ENCODE measurements around the gene ABTB2.
A peak's percentile ranks its signal among the peaks of the same experiment; 100 is the strongest.
"Not testable (repeated sequence)": the region's sequence is repeated elsewhere in the genome, so short reads cannot be mapped to it uniquely, and the experiment has no call there.

Gene ABTB2

DNA sequence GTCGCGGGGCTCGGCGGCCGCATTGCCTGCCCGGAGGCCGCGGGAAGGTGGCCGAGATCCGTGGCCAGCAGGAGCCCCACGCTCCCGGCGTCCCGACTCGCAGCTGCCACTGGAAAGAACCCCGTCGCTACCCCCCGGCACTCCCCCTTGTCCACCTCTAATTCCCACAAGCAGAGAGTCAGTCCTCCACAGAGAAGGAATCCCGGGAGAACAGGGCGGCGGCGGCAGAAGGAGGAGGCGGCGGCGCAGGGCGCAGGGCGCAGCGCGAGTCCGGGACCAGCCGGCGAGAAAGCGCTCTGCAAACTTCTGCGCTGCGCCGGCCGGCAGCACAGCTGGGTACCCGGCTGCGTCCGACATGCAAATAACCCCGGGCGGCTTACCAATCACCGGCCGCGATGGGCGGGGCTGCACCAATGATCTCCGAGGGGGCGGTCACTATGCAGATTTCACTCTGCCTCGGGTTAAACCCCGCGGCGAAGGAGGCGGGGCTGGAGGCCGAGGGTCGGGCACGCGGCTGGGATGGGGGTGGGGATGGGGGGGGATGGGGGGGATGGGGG is at the start of gene ABTB2:
ABTB2 (minus strand) TSS at position 310 of the 557 bp plus-strand sequence.
- Mint-ChIP-seq H3K27me3 (peaks cover 61% of the 10 kb centered on the region), H3K4me1 (peaks cover 48% of the 10 kb centered on the region), H3K36me3 (peaks cover 15% of the 10 kb centered on the region), H3K9me3 (no peaks in the 10 kb centered on the region), H3K27ac (peak within 1 kb of the TSS; percentile 4), H3K4me3 (peak within 1 kb of the TSS; percentile 77)
- peak; percentile 96 for ATAC-seq

DNA sequence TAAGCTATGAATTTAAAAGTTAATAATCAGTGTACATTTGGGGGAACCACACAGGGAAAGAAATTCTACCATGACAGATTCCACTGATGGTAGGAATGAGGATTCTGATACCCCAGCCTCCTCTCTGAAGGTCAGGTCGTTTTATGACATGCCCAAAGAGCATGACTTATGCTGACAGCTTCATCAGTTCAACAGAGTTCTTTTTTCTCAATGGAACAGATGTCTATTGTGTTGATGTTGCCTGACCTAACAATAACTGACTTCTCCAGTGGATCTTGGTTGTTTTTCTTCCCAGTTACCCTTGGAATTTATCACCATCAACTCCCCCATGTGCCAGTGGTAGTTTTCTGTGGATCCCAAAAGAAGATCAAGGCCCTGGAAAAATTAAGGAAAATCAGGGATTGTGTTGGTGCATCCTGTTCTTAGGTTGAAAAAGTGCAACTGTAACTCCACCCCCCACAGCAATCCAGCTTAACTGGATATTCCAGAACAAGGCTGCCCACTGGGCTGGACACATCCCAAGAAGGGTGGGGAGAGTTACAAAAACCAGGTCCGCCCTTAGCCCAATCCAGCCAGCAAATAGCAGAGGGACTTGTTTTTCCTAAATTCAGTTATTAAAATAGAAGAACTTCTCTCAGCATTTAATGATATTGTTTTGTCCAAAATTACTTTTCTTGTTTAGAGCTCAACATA is 49.5 kb upstream of the ABTB2 start:
- ATAC-seq: no peak
- Mint-ChIP-seq H3K4me3 (no peak overlapping the region), H3K9me3 (peaks cover 5% of the 10 kb centered on the region), H3K36me3 (no peaks in the 10 kb centered on the region), H3K27me3 (peaks cover 35% of the 10 kb centered on the region), H3K4me1 (peaks cover 11% of the 10 kb centered on the region), H3K27ac (no peak overlapping the region)

DNA sequence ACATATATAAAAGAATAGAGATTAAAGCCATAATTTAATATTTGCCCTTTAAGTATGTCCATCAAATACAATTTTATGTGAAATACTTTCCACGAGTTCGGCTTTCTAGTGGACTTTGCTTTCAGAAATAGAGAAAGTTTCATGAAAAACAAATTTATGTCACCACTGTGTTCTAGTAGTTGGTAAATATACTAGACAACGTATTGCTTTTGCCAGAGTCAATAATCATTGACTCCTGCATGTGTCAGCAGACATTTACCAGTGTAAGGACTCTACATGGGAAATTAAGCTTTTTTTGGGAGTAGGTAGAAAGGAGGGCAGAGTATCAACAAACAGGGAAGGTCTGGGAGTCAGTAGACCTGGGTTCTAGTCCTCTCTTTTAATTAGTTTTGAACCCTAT is 48.6 kb upstream of the ABTB2 start:
- ATAC-seq: no peak
- peaks cover 5% of the 10 kb centered on the region for H3K9me3 Mint-ChIP-seq
- peaks cover 35% of the 10 kb centered on the region for H3K27me3 Mint-ChIP-seq
- H3K4me1 Mint-ChIP-seq: peaks cover 11% of the 10 kb centered on the region
- no peak overlapping the region for H3K27ac Mint-ChIP-seq
- no peak overlapping the region for H3K4me3 Mint-ChIP-seq
- H3K36me3 Mint-ChIP-seq: no peaks in the 10 kb centered on the region

DNA sequence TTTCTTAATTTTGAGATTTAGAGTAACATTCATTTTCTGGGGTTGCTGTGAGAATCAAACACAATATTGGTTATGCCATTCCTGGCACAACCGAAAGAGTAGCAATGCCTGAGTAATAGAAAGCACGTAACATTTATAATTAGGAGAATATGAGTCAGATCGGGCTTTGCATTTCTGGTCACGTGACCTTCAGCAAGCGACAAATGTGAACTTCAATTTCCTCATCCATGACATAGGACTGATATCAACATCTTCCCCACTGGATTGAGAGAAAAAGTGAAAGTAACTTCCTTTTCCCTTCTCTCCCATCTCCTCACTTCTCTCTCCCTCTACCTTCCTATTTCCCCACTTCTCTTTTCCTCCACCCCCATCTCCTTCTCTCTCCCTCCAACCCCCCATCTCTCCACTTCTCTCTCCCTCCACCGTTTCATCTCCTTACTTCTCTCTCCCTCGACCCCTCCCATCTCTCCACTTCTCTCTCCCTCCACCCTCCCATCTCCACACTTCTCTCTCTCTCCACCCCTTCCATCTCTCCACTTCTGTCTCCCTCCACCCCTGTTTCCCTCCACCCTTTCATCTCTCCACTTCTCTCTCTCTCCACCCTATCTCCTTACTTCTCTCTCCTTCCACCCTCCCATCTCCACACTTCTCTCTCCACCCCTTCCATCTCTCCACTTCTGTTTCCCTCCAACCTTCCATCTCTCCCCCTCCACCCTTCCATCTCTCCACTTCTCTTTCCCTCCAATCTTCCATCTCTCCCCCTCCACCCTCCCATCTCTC is 47.5 kb upstream of the ABTB2 start:
- H3K4me1 Mint-ChIP-seq: peaks cover 11% of the 10 kb centered on the region

DNA sequence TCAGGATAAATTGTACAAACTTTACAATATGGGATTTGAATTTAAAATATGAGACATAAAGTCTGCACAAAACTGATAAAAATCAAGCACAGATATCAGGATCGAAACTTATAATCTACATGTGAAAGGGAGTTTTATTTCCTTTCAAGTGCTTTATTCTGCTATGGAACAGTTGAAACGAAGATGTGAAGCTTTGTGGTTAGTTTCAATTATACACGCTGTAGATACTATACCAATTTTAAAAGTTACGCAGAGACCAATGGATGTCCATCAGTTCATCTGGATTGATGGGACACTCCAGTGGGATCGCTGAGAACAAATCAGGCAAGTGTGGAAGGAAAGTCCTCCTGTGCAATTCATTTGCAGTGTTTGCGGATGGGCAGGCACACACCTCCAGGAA is 46.5 kb upstream of the ABTB2 start:
- no peak overlapping the region for H3K4me3 Mint-ChIP-seq
- H3K36me3 Mint-ChIP-seq: no peaks in the 10 kb centered on the region
- peaks cover 30% of the 10 kb centered on the region for H3K27me3 Mint-ChIP-seq
- H3K9me3 Mint-ChIP-seq: peaks cover 5% of the 10 kb centered on the region
- no peak for ATAC-seq
- peaks cover 11% of the 10 kb centered on the region for H3K4me1 Mint-ChIP-seq
- H3K27ac Mint-ChIP-seq: no peak overlapping the region

More for the DNA sequence above, 47.5 kb upstream of the ABTB2 start:
- no peaks in the 10 kb centered on the region for H3K36me3 Mint-ChIP-seq
- ATAC-seq: peak; percentile 55
- H3K27me3 Mint-ChIP-seq: peaks cover 35% of the 10 kb centered on the region
- no peak overlapping the region for H3K27ac Mint-ChIP-seq
- H3K4me3 Mint-ChIP-seq: peak overlapping the region; percentile 39
- H3K9me3 Mint-ChIP-seq: peaks cover 5% of the 10 kb centered on the region

DNA sequence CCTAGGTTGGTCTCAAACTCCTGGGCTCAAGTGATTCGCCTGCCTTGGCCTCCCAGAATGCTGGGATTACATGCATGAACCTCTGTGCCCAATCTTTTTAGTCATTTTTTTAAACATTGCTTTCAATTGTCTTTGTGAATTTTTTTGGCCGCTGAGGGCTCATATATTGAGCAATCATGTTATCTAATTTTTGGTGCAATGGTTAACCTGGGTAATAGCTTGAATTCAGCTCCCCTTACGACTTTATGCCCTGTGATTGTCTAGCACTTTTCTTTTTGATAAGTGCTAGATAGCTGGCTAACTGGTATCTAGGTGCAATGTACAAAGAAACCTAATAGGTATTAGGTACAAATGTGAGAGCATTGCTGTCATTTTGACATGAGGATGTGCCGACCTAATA is 45.6 kb upstream of the ABTB2 start:
- Mint-ChIP-seq H3K4me1 (peaks cover 11% of the 10 kb centered on the region), H3K27me3 (peaks cover 21% of the 10 kb centered on the region), H3K36me3 (no peaks in the 10 kb centered on the region), H3K27ac (no peak overlapping the region), H3K9me3 (peaks cover 5% of the 10 kb centered on the region), H3K4me3 (no peak overlapping the region)
- no peak for ATAC-seq

DNA sequence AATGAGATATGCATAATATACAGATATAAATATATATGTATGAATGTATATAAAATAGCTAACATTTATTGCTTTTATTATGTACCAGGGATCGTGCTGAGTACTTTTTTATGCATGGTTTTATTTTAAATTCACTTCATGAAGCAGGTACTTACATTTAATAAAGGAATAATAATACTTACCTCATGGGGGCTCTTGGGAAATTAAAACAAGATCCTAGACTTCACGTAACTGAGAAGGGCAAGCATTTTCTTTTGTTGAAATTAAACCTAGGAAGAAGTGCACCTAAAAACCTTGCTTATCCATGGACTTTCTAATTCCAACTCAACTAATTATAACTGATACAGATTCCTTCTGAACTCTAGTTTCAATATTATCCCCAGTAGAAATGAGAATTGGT is 40.0 kb upstream of the ABTB2 start:
- Mint-ChIP-seq H3K4me3 (no peak overlapping the region), H3K9me3 (peaks cover 14% of the 10 kb centered on the region), H3K27me3 (peaks cover 31% of the 10 kb centered on the region), H3K36me3 (peaks cover 16% of the 10 kb centered on the region), H3K27ac (no peak overlapping the region), H3K4me1 (no peaks in the 10 kb centered on the region)
- ATAC-seq: no peak

DNA sequence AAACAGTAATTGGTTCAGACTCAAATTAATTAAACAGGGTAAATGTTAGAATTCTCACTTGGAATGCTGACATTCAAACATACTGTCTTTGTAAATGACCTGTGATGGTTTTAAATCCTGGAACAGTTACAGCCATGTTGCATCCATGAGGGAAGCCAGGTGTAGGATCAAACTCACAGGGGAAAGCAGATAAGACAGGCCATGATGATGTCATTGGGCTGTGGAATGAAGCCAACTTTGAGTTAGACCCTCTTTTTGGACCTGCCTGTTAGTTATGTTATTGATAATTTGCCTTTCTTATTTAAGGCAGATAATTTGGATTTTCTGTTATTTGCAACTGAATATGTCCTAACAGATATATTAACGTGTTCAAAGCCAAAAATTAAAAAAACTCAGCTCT is 39.3 kb upstream of the ABTB2 start:
- peaks cover 38% of the 10 kb centered on the region for H3K27me3 Mint-ChIP-seq
- no peak for ATAC-seq
- no peak overlapping the region for H3K4me3 Mint-ChIP-seq
- no peak overlapping the region for H3K27ac Mint-ChIP-seq
- H3K9me3 Mint-ChIP-seq: peaks cover 18% of the 10 kb centered on the region
- H3K4me1 Mint-ChIP-seq: no peaks in the 10 kb centered on the region
- H3K36me3 Mint-ChIP-seq: peaks cover 18% of the 10 kb centered on the region

DNA sequence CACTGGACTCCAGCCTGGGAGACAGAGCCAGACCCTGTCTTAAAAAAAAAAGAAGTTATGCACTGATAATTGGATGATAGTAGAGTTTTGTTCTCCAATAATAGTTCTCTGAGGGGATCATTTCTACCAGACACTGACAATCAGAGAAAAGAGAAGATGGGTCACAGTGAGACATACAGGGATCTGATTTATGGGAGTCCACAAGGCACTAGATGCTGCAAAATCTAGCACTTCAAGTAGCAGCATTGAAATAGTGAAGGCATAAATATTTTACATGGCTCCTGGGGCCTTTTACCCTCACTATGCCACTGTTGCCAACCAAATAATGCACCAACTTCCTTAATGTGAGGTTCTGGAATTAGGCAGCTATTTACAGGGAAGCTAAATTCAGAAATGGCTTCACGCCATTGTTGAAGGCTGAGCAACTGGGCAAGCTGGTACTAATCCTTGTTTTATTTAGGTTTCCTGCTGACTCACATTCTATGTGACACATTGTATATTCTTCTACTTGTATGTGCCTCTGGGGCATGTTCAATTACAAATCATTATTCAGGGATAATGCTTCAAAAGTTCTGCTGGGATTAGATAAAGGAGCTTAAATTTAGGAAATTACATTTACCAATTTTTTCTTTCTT is 38.2 kb upstream of the ABTB2 start:
- no peak overlapping the region for H3K4me3 Mint-ChIP-seq
- ATAC-seq: no peak
- H3K36me3 Mint-ChIP-seq: peaks cover 23% of the 10 kb centered on the region
- peaks cover 18% of the 10 kb centered on the region for H3K9me3 Mint-ChIP-seq
- no peak overlapping the region for H3K27ac Mint-ChIP-seq
- no peaks in the 10 kb centered on the region for H3K4me1 Mint-ChIP-seq
- H3K27me3 Mint-ChIP-seq: peaks cover 49% of the 10 kb centered on the region

DNA sequence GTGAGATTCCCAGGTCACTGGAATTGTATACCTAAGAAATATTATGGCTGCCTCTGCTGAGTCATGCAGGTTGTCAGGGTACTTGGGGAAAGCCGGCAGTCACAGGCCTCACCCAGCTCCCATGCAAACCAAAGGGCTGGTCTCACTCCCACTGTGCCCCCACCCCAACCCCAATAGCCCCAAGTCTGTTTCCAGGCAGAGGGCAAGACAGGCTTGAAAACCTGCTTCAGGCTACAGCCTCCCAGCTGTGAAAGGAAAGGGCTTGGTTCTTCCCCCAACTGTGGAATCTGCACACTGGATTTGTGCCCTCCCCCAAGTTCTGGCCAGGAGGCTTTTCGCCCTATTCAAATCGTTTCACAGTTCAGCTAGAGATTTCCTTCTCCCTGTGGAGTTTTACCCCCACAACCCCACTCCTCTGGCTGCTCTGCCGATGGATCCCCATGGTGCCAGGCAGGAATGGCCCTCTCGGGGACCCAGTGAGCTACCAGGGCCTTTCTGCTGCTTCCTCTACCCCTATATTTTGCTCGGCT is 37.0 kb upstream of the ABTB2 start:
- no peak overlapping the region for H3K27ac Mint-ChIP-seq
- H3K4me3 Mint-ChIP-seq: no peak overlapping the region
- H3K36me3 Mint-ChIP-seq: peaks cover 23% of the 10 kb centered on the region
- no peaks in the 10 kb centered on the region for H3K4me1 Mint-ChIP-seq
- H3K27me3 Mint-ChIP-seq: peaks cover 61% of the 10 kb centered on the region
- peaks cover 18% of the 10 kb centered on the region for H3K9me3 Mint-ChIP-seq
- no peak for ATAC-seq

DNA sequence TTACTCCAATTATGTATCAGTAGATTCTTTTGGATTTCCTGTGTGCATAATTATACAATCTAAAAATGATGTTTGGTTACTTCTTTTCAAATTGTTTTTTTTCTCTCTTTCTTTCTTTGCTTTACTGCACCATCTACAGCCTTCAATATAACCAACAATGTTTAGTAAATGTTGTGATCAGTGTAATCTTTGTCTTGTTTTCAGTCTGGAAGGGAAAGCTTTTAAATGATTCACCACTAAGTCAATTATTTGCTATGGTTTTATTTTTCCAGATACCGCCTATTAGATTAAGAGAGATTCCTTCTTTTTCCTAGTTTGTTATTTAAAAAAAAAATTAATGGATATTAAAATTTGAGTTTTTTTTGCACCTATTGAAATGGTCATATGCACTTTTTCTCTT is 29.8 kb upstream of the ABTB2 start:
- Mint-ChIP-seq H3K4me3 (no peak overlapping the region), H3K9me3 (peaks cover 6% of the 10 kb centered on the region), H3K36me3 (peaks cover 6% of the 10 kb centered on the region), H3K4me1 (no peaks in the 10 kb centered on the region), H3K27ac (no peak overlapping the region), H3K27me3 (peaks cover 61% of the 10 kb centered on the region)
- ATAC-seq: no peak

DNA sequence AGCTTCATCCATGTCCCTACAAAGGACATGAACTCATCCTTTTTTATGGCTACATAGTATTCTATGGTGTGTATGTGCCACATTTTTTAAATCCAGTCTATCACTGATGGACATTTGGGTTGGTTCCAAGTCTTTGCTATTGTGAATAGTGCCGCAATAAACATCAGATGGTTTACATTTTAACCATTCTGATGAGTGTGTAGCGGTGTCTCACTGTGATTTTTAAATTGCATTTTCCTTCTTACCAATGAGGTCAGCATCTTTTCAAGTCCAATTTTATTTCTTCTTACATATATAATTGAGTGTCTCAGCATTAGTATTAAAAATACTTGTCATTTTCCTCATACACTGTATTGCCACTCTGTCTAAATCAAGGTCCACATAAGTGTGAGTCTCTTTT is 28.5 kb upstream of the ABTB2 start:
- H3K36me3 Mint-ChIP-seq, H3K9me3 Mint-ChIP-seq, H3K4me1 Mint-ChIP-seq, H3K4me3 Mint-ChIP-seq, ATAC-seq, H3K27ac Mint-ChIP-seq: not testable (repeated sequence)
- H3K27me3 Mint-ChIP-seq: peaks cover 48% of the 10 kb centered on the region

DNA sequence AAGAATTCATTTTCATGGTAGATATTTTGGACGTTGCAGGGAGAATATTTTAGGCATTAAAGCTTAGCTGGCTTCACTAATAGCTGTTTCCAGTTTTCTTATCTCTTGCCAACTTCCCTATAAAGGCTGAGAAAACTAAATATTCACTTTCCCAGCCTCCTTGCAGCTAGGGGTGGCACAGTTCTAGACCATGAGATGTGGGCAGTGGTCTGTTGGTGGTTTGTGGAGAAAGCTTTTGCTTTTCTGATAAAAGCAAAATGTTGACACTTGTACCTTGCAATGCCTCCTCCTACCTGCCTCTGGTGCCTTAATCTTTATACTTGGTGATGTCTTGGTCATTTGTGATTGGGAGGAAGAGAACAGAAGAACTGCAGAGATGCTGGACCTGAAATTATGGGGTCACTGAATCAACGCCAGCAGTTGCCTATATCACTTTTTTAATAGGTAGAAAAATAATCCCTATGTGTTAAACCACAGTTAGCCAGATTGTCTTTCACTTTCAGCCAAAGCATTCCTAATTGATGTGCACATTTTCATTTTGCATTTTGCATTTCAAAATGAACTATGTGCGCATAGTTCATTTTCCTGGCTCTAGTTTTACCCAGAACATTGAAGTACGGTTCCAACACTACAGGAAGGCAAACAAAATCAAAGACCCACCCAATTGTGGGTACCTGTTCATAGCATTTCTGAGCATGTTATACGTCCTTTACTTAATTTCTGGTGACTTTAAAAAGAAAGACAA is 24.9 kb upstream of the ABTB2 start:
- H3K4me1 Mint-ChIP-seq: no peaks in the 10 kb centered on the region
- H3K27me3 Mint-ChIP-seq: peaks cover 17% of the 10 kb centered on the region
- ATAC-seq: no peak
- no peak overlapping the region for H3K4me3 Mint-ChIP-seq
- no peaks in the 10 kb centered on the region for H3K9me3 Mint-ChIP-seq
- no peak overlapping the region for H3K27ac Mint-ChIP-seq
- no peaks in the 10 kb centered on the region for H3K36me3 Mint-ChIP-seq

DNA sequence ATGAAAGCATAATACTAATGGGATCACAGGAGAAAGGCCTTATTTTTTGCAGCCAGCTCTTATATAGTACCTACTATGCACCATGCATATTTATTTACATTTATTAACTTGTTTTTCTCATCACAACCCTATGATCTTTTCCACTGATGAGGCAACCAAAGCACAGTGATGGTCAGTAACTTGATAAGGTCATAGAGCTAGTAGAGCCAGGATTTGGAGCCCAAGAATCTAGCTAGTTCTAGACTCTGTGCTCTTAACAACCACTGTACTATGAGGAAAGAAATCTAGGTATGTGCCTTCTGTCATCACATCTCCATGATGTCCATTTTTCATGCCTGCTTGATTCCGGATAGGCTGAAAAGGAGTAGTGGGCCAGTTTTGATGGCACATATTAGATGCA is 24.0 kb upstream of the ABTB2 start:
- Mint-ChIP-seq H3K4me3 (no peak overlapping the region), H3K36me3 (peaks cover 5% of the 10 kb centered on the region), H3K27ac (no peak overlapping the region), H3K4me1 (no peaks in the 10 kb centered on the region), H3K27me3 (peaks cover 17% of the 10 kb centered on the region), H3K9me3 (peaks cover 5% of the 10 kb centered on the region)
- ATAC-seq: no peak

DNA sequence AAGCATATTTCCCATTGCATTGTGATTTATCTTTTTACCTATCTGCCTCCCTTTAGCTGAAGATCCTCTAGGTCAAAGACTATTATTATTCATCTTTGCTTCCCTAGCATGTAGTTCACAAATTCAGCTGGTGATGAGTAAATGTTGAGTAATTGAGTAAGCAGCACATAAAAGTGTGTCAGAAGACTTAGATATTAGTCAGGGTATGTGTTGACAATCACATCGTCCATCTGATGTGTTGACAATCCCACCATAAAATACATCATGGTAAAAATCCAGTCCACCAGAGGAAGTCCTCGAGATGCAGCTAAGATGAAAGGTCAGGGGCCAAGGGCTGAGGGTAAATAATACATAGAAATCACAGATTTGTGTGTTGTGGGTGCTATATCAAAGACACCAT is 22.9 kb upstream of the ABTB2 start:
- ATAC-seq: no peak
- Mint-ChIP-seq H3K4me3 (no peak overlapping the region), H3K36me3 (peaks cover 5% of the 10 kb centered on the region)

More for the DNA sequence above, 22.9 kb upstream of the ABTB2 start:
- Mint-ChIP-seq H3K27ac (no peak overlapping the region), H3K27me3 (peaks cover 17% of the 10 kb centered on the region), H3K4me1 (no peaks in the 10 kb centered on the region), H3K9me3 (peaks cover 7% of the 10 kb centered on the region)
